HG03175 (cell line): Measurements from ENCODE around the gene IGFL2.
"Not testable (repeated sequence)": the region's sequence is repeated elsewhere in the genome, so short reads cannot be mapped to it uniquely, and the experiment has no call there.

Experiments
- ATAC-seq: cut with Tn5 transposase; IDR thresholded peaks from one replicate; pipeline ENCODE4 v1.9.1; 2021; ENCODE audit warnings: mild to moderate bottlenecking, moderate library complexity; ENCODE audit not compliant: unreplicated experiment

Gene IGFL2

GRCh38 chr19:46186717-46187101, 38.7 kb downstream of the IGFL2 start:
- ATAC-seq = no peak

- ATAC-seq = no peak
Observed at GRCh38 chr19:46189971-46190888, 42.2 kb downstream of the IGFL2 start.

GRCh38 chr19:46191356-46191755, 43.3 kb downstream of the IGFL2 start:
- no peak for ATAC-seq

GRCh38 chr19:46191972-46192371, 43.9 kb downstream of the IGFL2 start:
- no peak for ATAC-seq

- ATAC-seq = not testable (repeated sequence)
Observed at GRCh38 chr19:46192626-46192991, 44.6 kb downstream of the IGFL2 start.

GRCh38 chr19:46192992-46193650, 45.1 kb downstream of the IGFL2 start:
- ATAC-seq = no peak

- no peak for ATAC-seq
Observed at GRCh38 chr19:46193678-46194077, 45.6 kb downstream of the IGFL2 start.

- no peak for ATAC-seq
Observed at GRCh38 chr19:46195104-46195503, 47.1 kb downstream of the IGFL2 start.

- ATAC-seq = not testable (repeated sequence)
Observed at GRCh38 chr19:46195919-46196318, 47.9 kb downstream of the IGFL2 start.

GRCh38 chr19:46196410-46197124, 48.5 kb downstream of the IGFL2 start:
- no peak for ATAC-seq

GRCh38 chr19:46197314-46198070, 49.5 kb downstream of the IGFL2 start:
- no peak for ATAC-seq

GRCh38 chr19:46198756-46199155, 50.7 kb downstream of the IGFL2 start:
- no peak for ATAC-seq

- ATAC-seq = no peak
Observed at GRCh38 chr19:46201454-46202310, 53.6 kb downstream of the IGFL2 start.

- no peak for ATAC-seq
Observed at GRCh38 chr19:46202426-46202825, 54.4 kb downstream of the IGFL2 start.

- ATAC-seq = no peak
Observed at GRCh38 chr19:46202872-46203860, 55.1 kb downstream of the IGFL2 start.

GRCh38 chr19:46204008-46204407, 56.0 kb downstream of the IGFL2 start:
- no peak for ATAC-seq

GRCh38 chr19:46205183-46205984, 57.3 kb downstream of the IGFL2 start:
- ATAC-seq = no peak

GRCh38 chr19:46206176-46206575, 58.1 kb downstream of the IGFL2 start:
- no peak for ATAC-seq
